Activated CD8-positive, alpha-beta memory T cell treated with anti-CD3 and anti-CD28 coated beads, Interleukin-2, amount 10 ng/mL, durations not matched to agents 7 days and 5 days (primary cell): ENCODE results near the gene TSR3. TPM values are rescaled to one million over a fixed set of nuclear protein-coding genes. Genes with fewer than 3 reads are reported as not detected.

Source experiments
- ATAC-seq: fragments of 150-1000 bp; cut with Tn5 transposase; one replicate; pipeline ENCODE4 v1.10.0; 2021; ENCODE audit warnings: moderate library complexity
- CTCF ChIA-PET: fragments of 350-600 bp; sonication (Branson Sonifier 250); formaldehyde crosslinking; loops from one replicate; lab custom pipeline; 2021; ENCODE audit warnings: antibody characterized with exemption; lab: Charles Lee
- DNase-seq: peaks from one replicate; pipeline ENCODE4 v3.0.0-alpha.2; 2020
- H3K27ac Mint-ChIP-seq: one replicate; pipeline ENCODE4 v1.8.0; 2021; ENCODE audit warnings: mild to moderate bottlenecking, mixed read lengths
- H3K27me3 Mint-ChIP-seq: one replicate; pipeline ENCODE4 v1.8.0; 2021; ENCODE audit warnings: mixed read lengths
- H3K36me3 Mint-ChIP-seq: one replicate; pipeline ENCODE4 v1.8.0; 2021; ENCODE audit warnings: mild to moderate bottlenecking, mixed read lengths
- H3K4me1 Mint-ChIP-seq: one replicate; pipeline ENCODE4 v1.8.0; 2021; ENCODE audit warnings: mixed read lengths
- H3K4me3 Mint-ChIP-seq: one replicate; pipeline ENCODE4 v1.8.0; 2021; ENCODE audit warnings: mild to moderate bottlenecking, moderate library complexity, mixed read lengths
- H3K9me3 Mint-ChIP-seq: one replicate; pipeline ENCODE4 v1.8.0; 2022; ENCODE audit warnings: low read depth, mixed read lengths
- total RNA-seq, 2 experiments: library from RNA; stranded (reverse); gene quantifications; one replicate each; pipeline ENCODE4 v1.2.3, GENCODE V29; 2021

The TSR3 gene
- total RNA-seq, 2 experiments from 2014 or later, result 52.9 to 57.8 TPM

DNA sequence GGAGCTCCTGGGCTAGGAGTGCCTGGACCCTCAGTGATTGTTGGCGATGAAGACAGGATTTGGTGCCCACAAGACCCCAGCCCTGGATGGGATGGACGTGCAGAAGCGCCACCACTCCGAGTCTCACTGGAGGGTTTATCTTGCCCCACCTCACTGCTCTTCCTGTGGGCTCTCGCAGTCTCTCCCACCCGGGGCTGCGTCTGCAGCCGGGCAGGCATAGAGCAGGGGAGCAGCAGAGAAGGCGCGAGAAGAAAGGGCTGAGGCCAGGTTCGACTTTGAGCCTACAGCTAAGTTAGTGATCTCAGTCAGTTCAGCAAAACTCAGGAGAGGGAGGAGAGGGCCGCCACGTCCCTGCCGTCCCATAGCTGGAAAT, 35.7 kb downstream of the TSR3 start:
- CTCF ChIA-PET, result no interaction called here
- Mint-ChIP-seq H3K9me3 (no peaks in the 10 kb centered on the region), H3K4me3 (no peak overlapping the region), H3K27me3 (no peaks in the 10 kb centered on the region), H3K27ac (no peak overlapping the region), H3K4me1 (peaks cover 22% of the 10 kb centered on the region), H3K36me3 (peaks cover 56% of the 10 kb centered on the region)
- no peak for DNase-seq
- ATAC-seq, result no peak

GRCh38 chr16:1315081-1316032, 36.3 kb downstream of the TSR3 start:
- Mint-ChIP-seq H3K4me1 (peaks cover 28% of the 10 kb centered on the region), H3K27ac (no peak overlapping the region), H3K36me3 (peaks cover 56% of the 10 kb centered on the region), H3K27me3 (no peaks in the 10 kb centered on the region), H3K4me3 (no peak overlapping the region), H3K9me3 (no peaks in the 10 kb centered on the region)
- CTCF ChIA-PET, result no interaction called here
- DNase-seq (peak; percentile 32), ATAC-seq (no peak)

DNA sequence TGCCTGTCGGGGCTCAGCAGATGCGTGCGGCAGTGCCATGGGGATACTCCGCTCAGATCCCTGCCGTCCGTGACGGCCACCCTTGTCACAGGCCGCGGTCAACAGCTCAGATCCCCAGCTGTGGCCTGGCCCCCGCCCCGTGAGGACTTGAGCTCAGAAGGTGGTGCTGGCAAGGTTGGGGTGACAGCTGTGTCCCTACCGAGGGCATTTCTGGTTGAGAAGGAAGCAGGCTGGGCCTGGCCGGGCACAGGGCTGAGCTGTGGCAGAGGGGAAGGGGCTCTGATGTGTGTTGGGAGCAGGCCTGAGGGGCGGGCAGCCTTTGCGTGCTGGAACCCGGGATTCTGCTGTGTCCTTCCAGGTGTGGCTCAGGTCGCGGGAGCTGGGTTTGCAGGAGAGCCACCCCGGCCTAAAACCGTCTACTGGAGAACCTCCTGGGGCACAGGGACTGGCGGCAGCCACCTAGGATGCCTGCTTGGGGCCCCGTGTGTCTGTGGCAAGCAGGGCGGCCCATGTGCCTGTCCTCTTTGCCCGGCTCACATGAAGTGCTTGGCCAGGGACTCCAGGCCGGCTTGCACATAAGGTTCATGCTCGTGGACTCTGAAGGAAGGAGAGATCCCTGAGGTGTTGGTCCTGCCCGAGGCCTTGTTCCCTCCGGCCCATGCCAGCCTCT, 37.1 kb downstream of the TSR3 start:
- H3K36me3 Mint-ChIP-seq, result peaks cover 52% of the 10 kb centered on the region
- H3K4me3 Mint-ChIP-seq, result no peak overlapping the region
- no peaks in the 10 kb centered on the region for H3K9me3 Mint-ChIP-seq
- peaks cover 31% of the 10 kb centered on the region for H3K4me1 Mint-ChIP-seq
- no peak overlapping the region for H3K27ac Mint-ChIP-seq
- CTCF ChIA-PET, result no interaction called here
- H3K27me3 Mint-ChIP-seq, result no peaks in the 10 kb centered on the region
- ATAC-seq (no peak), DNase-seq (no peak)

DNA sequence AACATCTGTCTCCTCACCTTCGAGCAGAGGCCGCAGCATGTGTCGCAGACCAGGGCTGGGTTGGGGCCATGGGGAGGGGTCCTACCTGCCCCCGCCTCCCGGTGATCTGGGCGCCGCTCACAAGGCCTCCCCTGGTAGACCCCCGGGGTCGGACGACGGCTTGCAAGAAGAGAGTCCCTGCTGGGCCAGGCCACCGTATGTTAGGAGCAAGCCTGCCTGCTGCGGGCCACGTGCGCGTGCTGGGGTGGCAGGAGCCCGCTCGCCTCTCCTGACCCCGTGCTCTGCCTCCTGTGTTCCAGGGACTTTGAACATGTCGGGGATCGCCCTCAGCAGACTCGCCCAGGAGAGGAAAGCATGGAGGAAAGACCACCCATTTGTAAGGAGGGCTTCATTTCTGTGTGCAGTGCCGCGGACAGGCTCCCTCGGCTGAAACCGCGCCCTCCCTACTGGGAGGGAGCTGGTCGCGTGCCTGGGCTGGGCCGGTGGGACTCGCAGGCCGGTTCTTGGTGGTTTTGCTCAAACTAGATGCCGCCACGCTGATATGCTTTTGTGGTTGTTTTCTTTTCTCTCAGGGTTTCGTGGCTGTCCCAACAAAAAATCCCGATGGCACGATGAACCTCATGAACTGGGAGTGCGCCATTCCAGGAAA, 37.8 kb downstream of the TSR3 start:
- H3K27ac Mint-ChIP-seq, result no peak overlapping the region
- no peaks in the 10 kb centered on the region for H3K9me3 Mint-ChIP-seq
- H3K27me3 Mint-ChIP-seq, result no peaks in the 10 kb centered on the region
- DNase-seq (no peak), ATAC-seq (no peak)
- H3K4me3 Mint-ChIP-seq, result no peak overlapping the region
- H3K4me1 Mint-ChIP-seq, result peaks cover 32% of the 10 kb centered on the region
- CTCF ChIA-PET, result no interaction called here
- H3K36me3 Mint-ChIP-seq, result peaks cover 48% of the 10 kb centered on the region

DNA sequence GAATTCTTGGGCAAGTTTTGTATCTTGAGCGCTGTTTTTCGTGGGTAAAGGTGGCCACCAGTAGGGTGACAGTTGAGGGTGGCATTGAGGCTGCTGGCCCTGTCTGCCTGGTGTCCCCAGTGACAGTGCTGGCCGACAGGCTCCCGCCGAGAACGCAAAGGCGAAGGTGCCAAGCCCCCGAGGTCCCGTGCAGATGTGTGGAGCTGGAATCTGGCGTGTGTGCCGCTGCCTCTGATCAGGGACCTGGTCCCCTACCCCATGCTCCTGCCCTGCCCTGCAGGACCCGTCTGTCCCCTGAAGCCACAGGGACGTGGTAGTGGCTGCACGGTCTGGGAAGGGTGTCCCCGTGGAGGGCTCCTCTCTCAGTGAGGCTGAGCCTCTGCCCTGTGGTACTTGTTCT, 38.8 kb downstream of the TSR3 start:
- H3K27ac Mint-ChIP-seq, result no peak overlapping the region
- CTCF ChIA-PET, result no interaction called here

GRCh38 chr16:1312467-1312816, 39.2 kb downstream of the TSR3 start:
- Mint-ChIP-seq H3K9me3 (no peaks in the 10 kb centered on the region), H3K4me3 (no peak overlapping the region), H3K27ac (no peak overlapping the region), H3K36me3 (peaks cover 36% of the 10 kb centered on the region), H3K4me1 (peaks cover 39% of the 10 kb centered on the region), H3K27me3 (no peaks in the 10 kb centered on the region)
- CTCF ChIA-PET, result no interaction called here
- ATAC-seq (no peak), DNase-seq (no peak)

More for the DNA sequence above, 38.8 kb downstream of the TSR3 start:
- Mint-ChIP-seq H3K27me3 (no peaks in the 10 kb centered on the region), H3K9me3 (no peaks in the 10 kb centered on the region), H3K4me3 (no peak overlapping the region), H3K36me3 (peaks cover 41% of the 10 kb centered on the region), H3K4me1 (peaks cover 38% of the 10 kb centered on the region)
- no peak for DNase-seq
- no peak for ATAC-seq

DNA sequence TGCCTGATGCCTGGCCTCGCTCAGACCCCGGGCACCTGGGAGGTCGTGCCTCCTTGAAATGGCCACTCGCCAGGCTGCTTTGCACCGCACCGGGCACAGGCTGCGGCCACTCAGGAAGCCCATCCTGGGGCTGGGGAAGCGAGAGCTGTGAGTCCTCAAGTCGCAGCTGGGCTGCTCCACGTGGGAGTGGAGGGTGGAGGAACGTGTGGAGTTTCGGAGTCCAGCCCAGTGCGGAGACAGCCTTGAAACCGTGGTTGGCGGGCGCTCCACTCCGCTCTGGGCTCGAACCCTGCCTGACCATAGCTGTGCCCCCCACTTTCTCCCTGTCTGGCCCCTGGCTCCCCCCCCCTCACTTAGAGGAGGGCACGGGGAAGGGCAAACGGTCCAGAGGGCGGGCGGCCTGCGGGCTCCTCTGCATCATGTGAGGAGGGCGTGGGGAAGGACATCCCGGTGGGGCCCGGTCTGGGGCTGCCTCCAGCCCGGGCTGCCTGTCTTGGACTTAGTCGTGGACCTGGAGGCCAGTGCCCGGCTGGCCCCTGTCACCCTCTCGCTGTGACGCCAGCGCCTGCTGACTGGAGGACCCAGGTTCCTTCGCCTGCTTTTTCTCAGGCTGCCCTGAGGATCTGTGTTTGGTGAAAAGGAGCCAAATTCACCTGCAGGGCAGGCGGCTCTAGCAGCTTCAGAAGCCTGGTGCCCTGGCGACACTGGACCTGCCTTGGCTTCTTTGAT, 39.8 kb downstream of the TSR3 start:
- Mint-ChIP-seq H3K27me3 (no peaks in the 10 kb centered on the region), H3K9me3 (no peaks in the 10 kb centered on the region), H3K27ac (no peak overlapping the region)

GRCh38 chr16:1311212-1311737, 40.4 kb downstream of the TSR3 start:
- Mint-ChIP-seq H3K27ac (peak overlapping the region; percentile 91), H3K36me3 (peaks cover 27% of the 10 kb centered on the region), H3K4me1 (peaks cover 40% of the 10 kb centered on the region), H3K4me3 (peak overlapping the region; percentile 97), H3K27me3 (no peaks in the 10 kb centered on the region), H3K9me3 (no peaks in the 10 kb centered on the region)
- CTCF ChIA-PET, result interaction anchor here (1.1 kb wide), 2 partner anchors 10 to 53 kb away, joined by 3 to 4 read pairs; no protein-coding TSS in a partner anchor
- DNase-seq, result no peak
- no peak for ATAC-seq

More for the DNA sequence above, 39.8 kb downstream of the TSR3 start:
- peak overlapping the region; percentile 97 for H3K4me3 Mint-ChIP-seq
- peaks cover 39% of the 10 kb centered on the region for H3K4me1 Mint-ChIP-seq
- CTCF ChIA-PET, result no interaction called here
- H3K36me3 Mint-ChIP-seq, result peaks cover 32% of the 10 kb centered on the region
- DNase-seq (no peak), ATAC-seq (no peak)

GRCh38 chr16:1310832-1311200, 40.9 kb downstream of the TSR3 start:
- CTCF ChIA-PET, result interaction anchor here (1.1 kb wide), 2 partner anchors 10 to 53 kb away, joined by 3 to 4 read pairs; no protein-coding TSS in a partner anchor
- H3K27ac Mint-ChIP-seq, result peak overlapping the region; percentile 91

GRCh38 chr16:1309888-1310831, 41.5 kb downstream of the TSR3 start:
- Mint-ChIP-seq H3K9me3 (no peaks in the 10 kb centered on the region), H3K36me3 (peaks cover 18% of the 10 kb centered on the region), H3K27ac (peak overlapping the region; percentile 91), H3K27me3 (no peaks in the 10 kb centered on the region), H3K4me1 (peaks cover 44% of the 10 kb centered on the region), H3K4me3 (peak overlapping the region; percentile 97)
- ATAC-seq (peak; percentile 41), DNase-seq (peak; percentile 72)
- CTCF ChIA-PET, result interaction anchor here (1.1 to 1.4 kb wide), 3 partner anchors 9 to 54 kb away, joined by 3 to 5 read pairs (median 4); no protein-coding TSS in a partner anchor

More at GRCh38 chr16:1310832-1311200, 40.9 kb downstream of the TSR3 start:
- H3K36me3 Mint-ChIP-seq, result peaks cover 22% of the 10 kb centered on the region
- peak overlapping the region; percentile 97 for H3K4me3 Mint-ChIP-seq
- DNase-seq, result peak; percentile 71
- ATAC-seq, result no peak
- no peaks in the 10 kb centered on the region for H3K27me3 Mint-ChIP-seq
- H3K4me1 Mint-ChIP-seq, result peaks cover 45% of the 10 kb centered on the region
- H3K9me3 Mint-ChIP-seq, result no peaks in the 10 kb centered on the region

DNA sequence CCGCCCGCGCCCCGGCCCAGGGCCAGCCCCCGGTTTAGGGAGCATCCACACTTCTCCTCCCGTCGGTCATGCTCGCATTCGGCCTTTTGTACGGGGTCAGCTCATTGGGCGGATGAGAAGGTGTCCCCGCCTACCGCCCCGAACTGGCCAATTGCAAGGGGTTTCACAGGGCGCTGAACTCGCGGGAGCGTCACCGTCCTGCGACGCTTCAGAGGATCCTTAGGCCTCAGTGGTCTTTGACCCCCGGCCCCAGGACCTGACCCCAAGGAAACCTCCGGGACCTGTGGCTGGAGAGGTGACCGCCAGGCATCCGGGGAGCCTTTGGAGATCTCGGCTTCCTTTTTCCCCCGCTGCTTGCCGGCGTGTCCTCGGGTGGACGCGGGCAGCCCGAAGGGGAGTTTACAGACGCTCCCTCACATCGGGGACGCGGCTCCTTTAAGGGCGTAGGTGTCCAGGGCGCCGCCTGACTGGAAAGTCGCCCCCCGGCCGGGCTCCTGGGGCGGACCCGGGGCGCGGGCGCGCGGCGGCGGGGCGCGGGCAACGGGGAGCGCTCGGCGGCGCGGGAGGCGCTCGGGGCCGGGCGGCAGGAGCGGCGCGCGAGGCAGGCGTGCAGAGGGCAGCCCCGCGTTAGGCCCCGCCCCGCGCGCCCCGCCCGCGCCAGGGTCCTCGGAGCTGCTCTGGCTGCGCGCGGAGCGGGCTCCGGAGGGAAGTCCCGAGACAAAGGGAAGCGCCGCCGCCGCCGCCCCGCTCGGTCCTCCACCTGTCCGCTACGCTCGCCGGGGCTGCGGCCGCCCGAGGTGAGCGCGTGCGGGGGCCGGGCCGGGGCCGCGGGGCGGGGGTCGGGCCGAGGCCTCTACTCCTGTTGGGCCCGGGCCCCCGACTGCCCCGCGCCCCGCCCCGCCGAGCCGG, 42.4 kb downstream of the TSR3 start, which contains the start of gene UBE2I:
Gene UBE2I, plus strand, starts transcription at position 660 of the 909 bp plus-strand sequence. CDS start 4,395 bp downstream, outside the sequence.
- ATAC-seq, result peak; percentile 75
- no peaks in the 10 kb centered on the region for H3K27me3 Mint-ChIP-seq
- DNase-seq, result peak; percentile 98
- H3K27ac Mint-ChIP-seq, result peak within 1 kb of the TSS; percentile 98
- peak within 1 kb of the TSS; percentile 97 for H3K4me3 Mint-ChIP-seq
- peaks cover 14% of the 10 kb centered on the region for H3K36me3 Mint-ChIP-seq
- no peaks in the 10 kb centered on the region for H3K9me3 Mint-ChIP-seq
- CTCF ChIA-PET, result interaction anchor here (1.1 to 1.4 kb wide), 2 partner anchors 8 to 23 kb away, joined by 3 to 5 read pairs; no protein-coding TSS in a partner anchor
- H3K4me1 Mint-ChIP-seq, result peaks cover 48% of the 10 kb centered on the region
